Uterus (tissue), 2 donors: Measurements from ENCODE around the gene SUPT3H.

ENCODE experiments used
- POLR2A ChIP-seq, 2 donors: fragments of 450-650 bp; IDR thresholded peaks; one replicate each; pipeline ENCODE4 v1.6.1; 2016; ENCODE audit warnings: antibody characterized with exemption in 2 of 2, mild to moderate bottlenecking in 1 of 2, moderate library complexity in 1 of 2
- TF ChIP-seq, protein P1 (sequence below), 4 experiments: fragments of 200-600 bp in 2 of 4; fragments of 450-650 bp in 2 of 4; sonication (generic) in 2 of 4; IDR thresholded peaks; one replicate each; pipeline ENCODE4 v1.5.1; 2016 to 2019; ENCODE audit warnings: antibody characterized with exemption in 4 of 4, mild to moderate bottlenecking in 2 of 4, moderate library complexity in 1 of 4

DNA sequence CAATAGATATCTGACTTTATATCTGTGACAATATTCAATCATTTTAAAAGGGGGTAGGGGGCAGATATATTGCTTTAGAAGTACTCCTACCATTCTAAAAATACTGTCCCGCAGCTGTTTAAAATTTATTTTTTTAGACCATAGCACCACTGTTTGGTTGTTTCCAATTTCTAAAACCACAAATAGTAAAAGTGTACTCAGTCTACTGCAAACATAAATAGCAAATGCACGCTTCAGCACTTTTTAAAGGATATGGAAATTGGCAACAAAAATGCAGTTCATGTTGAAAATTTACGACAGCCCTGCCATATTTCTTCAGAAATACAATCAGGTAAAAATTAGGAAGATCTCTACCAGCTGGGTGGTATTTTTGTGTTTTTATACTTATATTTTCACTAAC, 181.6 kb downstream of the SUPT3H start:
- TF ChIP-seq, protein P1, sequence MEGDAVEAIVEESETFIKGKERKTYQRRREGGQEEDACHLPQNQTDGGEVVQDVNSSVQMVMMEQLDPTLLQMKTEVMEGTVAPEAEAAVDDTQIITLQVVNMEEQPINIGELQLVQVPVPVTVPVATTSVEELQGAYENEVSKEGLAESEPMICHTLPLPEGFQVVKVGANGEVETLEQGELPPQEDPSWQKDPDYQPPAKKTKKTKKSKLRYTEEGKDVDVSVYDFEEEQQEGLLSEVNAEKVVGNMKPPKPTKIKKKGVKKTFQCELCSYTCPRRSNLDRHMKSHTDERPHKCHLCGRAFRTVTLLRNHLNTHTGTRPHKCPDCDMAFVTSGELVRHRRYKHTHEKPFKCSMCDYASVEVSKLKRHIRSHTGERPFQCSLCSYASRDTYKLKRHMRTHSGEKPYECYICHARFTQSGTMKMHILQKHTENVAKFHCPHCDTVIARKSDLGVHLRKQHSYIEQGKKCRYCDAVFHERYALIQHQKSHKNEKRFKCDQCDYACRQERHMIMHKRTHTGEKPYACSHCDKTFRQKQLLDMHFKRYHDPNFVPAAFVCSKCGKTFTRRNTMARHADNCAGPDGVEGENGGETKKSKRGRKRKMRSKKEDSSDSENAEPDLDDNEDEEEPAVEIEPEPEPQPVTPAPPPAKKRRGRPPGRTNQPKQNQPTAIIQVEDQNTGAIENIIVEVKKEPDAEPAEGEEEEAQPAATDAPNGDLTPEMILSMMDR (IDR thresholded peaks at IDR 0.05) = no peak
- no peak for TF ChIP-seq POLR2A (IDR thresholded peaks at IDR 0.05)
